HL-60 (cell line): ENCODE results near the gene TNFSF13.
A peak's percentile ranks its signal among the peaks of the same experiment; 100 is the strongest.

Experiments
- CTCF ChIP-seq: IDR thresholded peaks from one replicate; pipeline ENCODE4 v1.5.1; 2011; ENCODE audit warnings: low read length, control low read depth, inconsistent platforms; ENCODE audit not compliant: insufficient read depth
- GABPA ChIP-seq: IDR thresholded peaks from 2 replicates; pipeline ENCODE4 v1.6.1; 2012; ENCODE audit warnings: low read depth
- POLR2AphosphoS5 ChIP-seq: IDR thresholded peaks from 2 replicates; pipeline ENCODE4 v1.6.1; 2012; ENCODE audit warnings: low read depth

GRCh38 chr17:7561028-7561575, 2.6 kb downstream of the TNFSF13 start:
- TF ChIP-seq CTCF: peak; percentile 26
- TF ChIP-seq POLR2AphosphoS5: no peak
- no peak for TF ChIP-seq GABPA
